Retinal pigment epithelial cell (primary cell): Measurements from ENCODE around the gene KRT13.

Source experiments
- DNase-seq: peaks from one replicate; pipeline ENCODE4 v3.0.0-alpha.2; 2010; ENCODE audit warnings: low read depth
- H3K4me3 ChIP-seq: 2 replicates; pipeline ENCODE4 v1.5.1; 2011; ENCODE audit warnings: mild to moderate bottlenecking, low read length, control low read depth, moderate library complexity
- CTCF ChIP-seq: conservative IDR thresholded peaks from 2 replicates; pipeline ENCODE4 v1.5.1; 2011; ENCODE audit warnings: low read depth, low read length, control low read depth, inconsistent platforms

The KRT13 gene

DNA sequence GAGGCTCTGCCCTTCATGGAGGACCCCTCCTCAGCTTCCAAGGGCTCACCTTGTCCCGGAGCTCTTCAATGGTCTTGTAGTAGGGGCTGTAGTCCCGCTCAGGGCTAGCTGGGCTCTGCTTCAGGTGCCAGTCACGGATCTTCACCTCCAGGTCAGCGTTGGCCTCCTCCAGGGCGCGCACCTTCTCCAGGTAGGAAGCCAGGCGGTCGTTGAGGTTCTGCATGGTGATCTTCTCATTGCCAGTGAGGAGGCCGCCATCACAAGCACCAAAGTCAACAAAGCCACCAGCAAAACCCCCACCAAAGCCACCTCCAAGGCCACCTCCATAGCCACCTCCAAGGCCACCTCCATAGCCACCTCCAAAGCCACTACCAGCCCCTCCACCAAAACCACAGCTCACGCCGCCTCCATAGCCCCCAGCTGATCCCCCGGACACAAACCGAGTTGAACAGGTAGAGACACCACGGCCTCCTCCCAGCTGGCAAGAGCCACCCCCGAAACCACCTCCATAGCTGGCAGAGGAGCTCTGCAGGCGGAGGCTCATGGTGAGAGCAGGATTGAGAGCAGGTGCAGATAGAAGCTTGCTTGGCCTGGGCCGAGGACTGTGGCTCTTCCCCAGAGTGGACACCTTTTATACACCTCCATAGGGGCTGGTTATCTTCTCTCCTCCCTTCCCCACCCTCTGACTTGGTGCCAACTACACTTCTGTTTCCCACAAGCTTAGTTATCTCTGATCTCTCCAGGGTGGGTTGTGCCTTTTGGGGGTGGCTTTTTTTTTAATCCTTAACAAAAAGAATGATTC is at the start of gene KRT13:
Gene KRT13, minus strand, starts transcription at position 606 of the 802 bp plus-strand sequence. Its CDS starts 62 bp downstream, at position 544.
- no peak within 1 kb of the TSS for H3K4me3 ChIP-seq
- no peak for TF ChIP-seq CTCF
- DNase-seq = no peak

- no peak overlapping the region for H3K4me3 ChIP-seq
- no peak for TF ChIP-seq CTCF
- no peak for DNase-seq
Observed at GRCh38 chr17:41553987-41554680, 48.7 kb upstream of the KRT13 start.

GRCh38 chr17:41553176-41553575 is 47.8 kb upstream of the KRT13 start:
- TF ChIP-seq CTCF = no peak
- DNase-seq = no peak
- no peak overlapping the region for H3K4me3 ChIP-seq

DNA sequence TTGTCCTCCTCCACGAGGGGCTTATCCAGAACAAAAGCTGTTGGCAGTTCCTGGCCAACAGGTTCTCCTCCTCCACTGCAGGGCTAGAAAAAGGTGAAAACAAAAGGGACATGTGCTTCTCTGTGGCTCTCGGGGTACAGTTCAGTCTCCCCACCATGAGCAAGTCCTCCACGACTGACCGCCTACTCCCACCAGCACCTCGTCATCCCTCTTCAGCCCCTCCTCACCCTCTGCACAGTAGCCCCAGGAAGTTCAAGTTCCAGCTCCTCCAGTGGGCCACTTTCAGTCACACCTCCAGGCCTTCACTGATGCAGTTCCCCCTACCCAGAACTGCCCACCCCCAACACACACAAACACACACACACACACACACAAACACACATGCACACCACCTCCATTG is 47.0 kb upstream of the KRT13 start:
- no peak overlapping the region for H3K4me3 ChIP-seq
- TF ChIP-seq CTCF = no peak
- no peak for DNase-seq

- TF ChIP-seq CTCF = no peak
- no peak for DNase-seq
- H3K4me3 ChIP-seq = no peak overlapping the region
Observed at GRCh38 chr17:41551365-41551764, 46.0 kb upstream of the KRT13 start.

GRCh38 chr17:41549596-41550039 is 44.2 kb upstream of the KRT13 start:
- no peak for DNase-seq
- no peak for TF ChIP-seq CTCF
- no peak overlapping the region for H3K4me3 ChIP-seq
